ENCODE data around the gene ZFAND3. TPM values are rescaled to one million over a fixed set of nuclear protein-coding genes. Genes with fewer than 3 reads are reported as not detected.

Gene ZFAND3
- total RNA-seq, 1 donor from 2014 or later: 131 TPM

DNA sequence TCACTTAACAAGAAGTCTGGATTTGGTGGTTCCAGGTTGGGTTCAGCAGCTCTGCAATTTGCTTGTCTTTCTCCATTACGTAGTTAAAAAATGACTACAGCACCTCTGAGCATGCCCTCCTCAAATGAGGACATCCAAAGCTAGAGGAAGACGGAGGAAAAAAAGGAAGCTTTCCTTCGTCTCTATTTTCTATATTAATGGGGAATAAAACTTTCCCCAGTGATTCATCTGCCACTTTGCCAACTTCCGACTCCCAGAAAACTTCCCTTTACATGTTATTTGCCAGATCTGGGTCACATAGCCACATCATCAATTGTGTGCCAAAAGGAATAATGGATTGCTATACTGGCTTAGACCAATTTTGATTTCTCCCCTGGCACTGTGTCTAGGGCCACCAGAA lies 69.5 kb downstream of the ZFAND3 start:
- Histone ChIP-seq H3K9me3 (ENCODE audit: insufficient read depth, low read depth, low read length) (no peaks in the 10 kb centered on the region), H3K4me3 (ENCODE audit: insufficient read depth, low read depth, low read length) (no peak overlapping the region), H3K36me3 (ENCODE audit: insufficient read depth, low read length) (no peaks in the 10 kb centered on the region), H3K27ac (ENCODE audit: low read depth, low read length) (no peak overlapping the region), H4K20me1 (ENCODE audit: insufficient read depth, low read length) (peaks cover 91% of the 10 kb centered on the region), H3K4me1 (ENCODE audit: insufficient read depth, low read length) (peaks cover 5% of the 10 kb centered on the region), H3K27me3 (ENCODE audit: insufficient read depth, low read length) (no peaks in the 10 kb centered on the region), H2AFZ (ENCODE audit: low read depth, low read length) (no peak overlapping the region), H3K9ac (ENCODE audit: low read length) (no peak overlapping the region), H3K79me2 (ENCODE audit: insufficient read depth, low read length) (peaks cover 99% of the 10 kb centered on the region), H3K4me2 (ENCODE audit: low read length) (peak overlapping the region; percentile 12)
- TF ChIP-seq CTCF (IDR thresholded peaks at IDR 0.05; ENCODE audit: insufficient read depth, low read depth, low read length): no peak
- TF ChIP-seq EZH2 (IDR thresholded peaks at IDR 0.05; ENCODE audit: insufficient read depth, low read length): no peak
- Mint-ChIP-seq H3K27ac (ENCODE audit: unreplicated experiment) (no peak overlapping the region), H3K4me3 (ENCODE audit: unreplicated experiment) (no peak overlapping the region), H3K27me3 (ENCODE audit: low read depth, unreplicated experiment) (no peaks in the 10 kb centered on the region), H3K9me3 (ENCODE audit: unreplicated experiment) (no peaks in the 10 kb centered on the region), H3K36me3 (ENCODE audit: low read depth, unreplicated experiment) (no peaks in the 10 kb centered on the region), H3K4me1 (ENCODE audit: low read depth, unreplicated experiment) (peaks cover 19% of the 10 kb centered on the region)
- DNase-seq (ENCODE audit: low read depth) (peak; percentile 17), FAIRE-seq (no peak)

DNA sequence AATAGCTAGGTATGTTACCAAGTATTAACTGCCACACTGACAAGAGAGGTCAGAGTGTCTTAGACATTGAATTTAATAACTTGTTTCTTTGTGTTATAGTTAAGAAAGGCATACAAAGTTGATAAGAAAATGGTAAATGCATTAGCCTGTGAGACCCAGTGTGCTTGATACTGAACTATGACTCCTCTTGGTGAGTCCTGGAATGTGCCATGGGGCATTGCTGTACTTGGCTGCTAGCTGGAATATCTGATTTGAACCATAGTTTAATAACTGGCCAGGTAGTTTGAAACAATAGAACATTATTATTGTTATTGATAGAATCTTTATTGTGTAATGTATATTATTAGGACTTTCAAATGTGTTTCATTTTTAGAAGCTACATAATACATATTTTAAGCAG lies 70.0 kb downstream of the ZFAND3 start:
- Mint-ChIP-seq H3K27me3 (ENCODE audit: low read depth, unreplicated experiment) (no peaks in the 10 kb centered on the region), H3K9me3 (ENCODE audit: unreplicated experiment) (no peaks in the 10 kb centered on the region), H3K36me3 (ENCODE audit: low read depth, unreplicated experiment) (no peaks in the 10 kb centered on the region), H3K4me3 (ENCODE audit: unreplicated experiment) (no peak overlapping the region), H3K27ac (ENCODE audit: unreplicated experiment) (no peak overlapping the region), H3K4me1 (ENCODE audit: low read depth, unreplicated experiment) (peaks cover 19% of the 10 kb centered on the region)
- Histone ChIP-seq H4K20me1 (ENCODE audit: insufficient read depth, low read length) (peaks cover 94% of the 10 kb centered on the region), H3K4me2 (ENCODE audit: low read length) (peak overlapping the region; percentile 12), H3K27ac (ENCODE audit: low read depth, low read length) (no peak overlapping the region), H3K79me2 (ENCODE audit: insufficient read depth, low read length) (peaks cover 100% of the 10 kb centered on the region), H2AFZ (ENCODE audit: low read depth, low read length) (no peak overlapping the region), H3K9ac (ENCODE audit: low read length) (no peak overlapping the region), H3K4me1 (ENCODE audit: insufficient read depth, low read length) (peaks cover 5% of the 10 kb centered on the region), H3K36me3 (ENCODE audit: insufficient read depth, low read length) (no peaks in the 10 kb centered on the region), H3K27me3 (ENCODE audit: insufficient read depth, low read length) (no peaks in the 10 kb centered on the region), H3K9me3 (ENCODE audit: insufficient read depth, low read depth, low read length) (no peaks in the 10 kb centered on the region), H3K4me3 (ENCODE audit: insufficient read depth, low read depth, low read length) (no peak overlapping the region)
- TF ChIP-seq CTCF (IDR thresholded peaks at IDR 0.05; ENCODE audit: insufficient read depth, low read depth, low read length) (no peak), EZH2 (IDR thresholded peaks at IDR 0.05; ENCODE audit: insufficient read depth, low read length) (no peak)
- no peak for FAIRE-seq
- no peak for DNase-seq (ENCODE audit: low read depth)

GRCh38 chr6:37891072-37891471 lies 71.5 kb downstream of the ZFAND3 start:
- no peak overlapping the region for H3K4me3 ChIP-seq (ENCODE audit: insufficient read depth, low read depth, low read length)
- H3K4me2 ChIP-seq (ENCODE audit: low read length): no peak overlapping the region
- H3K27me3 Mint-ChIP-seq (ENCODE audit: low read depth, unreplicated experiment): no peaks in the 10 kb centered on the region
- H3K27ac Mint-ChIP-seq (ENCODE audit: unreplicated experiment): no peak overlapping the region
- H3K36me3 Mint-ChIP-seq (ENCODE audit: low read depth, unreplicated experiment): peaks cover 3% of the 10 kb centered on the region
- DNase-seq (ENCODE audit: low read depth): no peak
- peaks cover 94% of the 10 kb centered on the region for H4K20me1 ChIP-seq (ENCODE audit: insufficient read depth, low read length)
- peaks cover 5% of the 10 kb centered on the region for H3K4me1 ChIP-seq (ENCODE audit: insufficient read depth, low read length)
- peaks cover 100% of the 10 kb centered on the region for H3K79me2 ChIP-seq (ENCODE audit: insufficient read depth, low read length)
- no peaks in the 10 kb centered on the region for H3K9me3 ChIP-seq (ENCODE audit: insufficient read depth, low read depth, low read length)
- H2AFZ ChIP-seq (ENCODE audit: low read depth, low read length): no peak overlapping the region
- H3K27ac ChIP-seq (ENCODE audit: low read depth, low read length): no peak overlapping the region
- H3K4me3 Mint-ChIP-seq (ENCODE audit: unreplicated experiment): no peak overlapping the region
- FAIRE-seq: no peak
- no peaks in the 10 kb centered on the region for H3K36me3 ChIP-seq (ENCODE audit: insufficient read depth, low read length)
- H3K9ac ChIP-seq (ENCODE audit: low read length): no peak overlapping the region
- no peaks in the 10 kb centered on the region for H3K9me3 Mint-ChIP-seq (ENCODE audit: unreplicated experiment)
- H3K27me3 ChIP-seq (ENCODE audit: insufficient read depth, low read length): no peaks in the 10 kb centered on the region
- H3K4me1 Mint-ChIP-seq (ENCODE audit: low read depth, unreplicated experiment): peaks cover 14% of the 10 kb centered on the region
- TF ChIP-seq EZH2 (IDR thresholded peaks at IDR 0.05; ENCODE audit: insufficient read depth, low read length): no peak
- no peak for TF ChIP-seq CTCF (IDR thresholded peaks at IDR 0.05; ENCODE audit: insufficient read depth, low read depth, low read length)

Data from astrocyte (in vitro differentiated cells and primary cell).